Measurements from ENCODE around the gene SHC1. TPM values are rescaled to one million over a fixed set of nuclear protein-coding genes. Genes with fewer than 3 reads are reported as not detected.

The SHC1 gene
- total RNA-seq, 3 donors from 2014 or later (not counting 1 experiment from before 2014, with no cell fraction given) = 94.6 to 112 (median 96.8) TPM

DNA sequence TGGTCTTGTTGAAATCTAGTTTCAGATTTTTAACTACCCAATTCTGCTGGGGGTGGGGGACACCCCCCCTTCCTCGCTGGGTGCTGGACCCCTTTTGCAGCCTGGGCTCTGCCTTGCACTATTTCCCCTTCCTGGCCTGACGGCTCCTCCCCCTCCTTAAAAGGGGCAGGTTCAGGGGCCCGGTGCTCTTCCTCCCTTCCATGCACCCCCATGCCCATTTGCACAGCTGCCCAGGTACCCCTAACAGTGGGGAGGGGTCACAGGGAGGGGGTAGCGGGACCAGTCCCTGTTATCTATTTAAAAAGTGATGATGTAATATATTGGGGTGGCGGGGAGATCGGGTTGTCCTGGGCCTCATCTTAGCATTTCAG is 47.4 kb upstream of the SHC1 start:
- H3K4me1 ChIP-seq (ENCODE audit: control insufficient read depth, insufficient read depth, low read length) = peaks cover 52% of the 10 kb centered on the region
- H3K4me3 Mint-ChIP-seq = peak overlapping the region; percentile 52
- no peaks in the 10 kb centered on the region for H3K9me3 Mint-ChIP-seq
- peak overlapping the region; percentile 27 to 50 for H3K27ac Mint-ChIP-seq
- no peaks in the 10 kb centered on the region for H3K9me3 ChIP-seq (ENCODE audit: control insufficient read depth, insufficient read depth, low read length)
- peak overlapping the region; percentile 2 for H3K4me3 ChIP-seq (ENCODE audit: low read length)
- no peak for DNase-seq
- H3K27me3 ChIP-seq (ENCODE audit: control insufficient read depth, insufficient read depth, low read length) = no peaks in the 10 kb centered on the region
- intact Hi-C loops (cut with micrococcal nuclease) = loop anchor here (1.0 to 2.0 kb wide), 5 partner anchors 43 to 459 kb away; partner anchors contain the start of genes CKS1B and UBE2Q1
- 49% methylated on average over 5 of the region's 6 CpGs for WGBS (ENCODE audit: insufficient coverage)
- H3K36me3 ChIP-seq (ENCODE audit: control insufficient read depth, insufficient read depth, low read length) = peaks cover 20% of the 10 kb centered on the region
- H3K4me1 Mint-ChIP-seq = peaks cover 15 to 40% of the 10 kb centered on the region in 2 donors
- H3K27me3 Mint-ChIP-seq (ENCODE audit: low read depth in 2 of 2) = no peaks in the 10 kb centered on the region
- H3K36me3 Mint-ChIP-seq = no peaks in the 10 kb centered on the region
- peak in 1 of 3 donors; percentile 1 for ATAC-seq
- peak overlapping the region; percentile 1 for H3K27ac ChIP-seq (ENCODE audit: low read length)
- TF ChIP-seq, protein P1, sequence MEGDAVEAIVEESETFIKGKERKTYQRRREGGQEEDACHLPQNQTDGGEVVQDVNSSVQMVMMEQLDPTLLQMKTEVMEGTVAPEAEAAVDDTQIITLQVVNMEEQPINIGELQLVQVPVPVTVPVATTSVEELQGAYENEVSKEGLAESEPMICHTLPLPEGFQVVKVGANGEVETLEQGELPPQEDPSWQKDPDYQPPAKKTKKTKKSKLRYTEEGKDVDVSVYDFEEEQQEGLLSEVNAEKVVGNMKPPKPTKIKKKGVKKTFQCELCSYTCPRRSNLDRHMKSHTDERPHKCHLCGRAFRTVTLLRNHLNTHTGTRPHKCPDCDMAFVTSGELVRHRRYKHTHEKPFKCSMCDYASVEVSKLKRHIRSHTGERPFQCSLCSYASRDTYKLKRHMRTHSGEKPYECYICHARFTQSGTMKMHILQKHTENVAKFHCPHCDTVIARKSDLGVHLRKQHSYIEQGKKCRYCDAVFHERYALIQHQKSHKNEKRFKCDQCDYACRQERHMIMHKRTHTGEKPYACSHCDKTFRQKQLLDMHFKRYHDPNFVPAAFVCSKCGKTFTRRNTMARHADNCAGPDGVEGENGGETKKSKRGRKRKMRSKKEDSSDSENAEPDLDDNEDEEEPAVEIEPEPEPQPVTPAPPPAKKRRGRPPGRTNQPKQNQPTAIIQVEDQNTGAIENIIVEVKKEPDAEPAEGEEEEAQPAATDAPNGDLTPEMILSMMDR (IDR thresholded peaks at IDR 0.05) = no peak

DNA sequence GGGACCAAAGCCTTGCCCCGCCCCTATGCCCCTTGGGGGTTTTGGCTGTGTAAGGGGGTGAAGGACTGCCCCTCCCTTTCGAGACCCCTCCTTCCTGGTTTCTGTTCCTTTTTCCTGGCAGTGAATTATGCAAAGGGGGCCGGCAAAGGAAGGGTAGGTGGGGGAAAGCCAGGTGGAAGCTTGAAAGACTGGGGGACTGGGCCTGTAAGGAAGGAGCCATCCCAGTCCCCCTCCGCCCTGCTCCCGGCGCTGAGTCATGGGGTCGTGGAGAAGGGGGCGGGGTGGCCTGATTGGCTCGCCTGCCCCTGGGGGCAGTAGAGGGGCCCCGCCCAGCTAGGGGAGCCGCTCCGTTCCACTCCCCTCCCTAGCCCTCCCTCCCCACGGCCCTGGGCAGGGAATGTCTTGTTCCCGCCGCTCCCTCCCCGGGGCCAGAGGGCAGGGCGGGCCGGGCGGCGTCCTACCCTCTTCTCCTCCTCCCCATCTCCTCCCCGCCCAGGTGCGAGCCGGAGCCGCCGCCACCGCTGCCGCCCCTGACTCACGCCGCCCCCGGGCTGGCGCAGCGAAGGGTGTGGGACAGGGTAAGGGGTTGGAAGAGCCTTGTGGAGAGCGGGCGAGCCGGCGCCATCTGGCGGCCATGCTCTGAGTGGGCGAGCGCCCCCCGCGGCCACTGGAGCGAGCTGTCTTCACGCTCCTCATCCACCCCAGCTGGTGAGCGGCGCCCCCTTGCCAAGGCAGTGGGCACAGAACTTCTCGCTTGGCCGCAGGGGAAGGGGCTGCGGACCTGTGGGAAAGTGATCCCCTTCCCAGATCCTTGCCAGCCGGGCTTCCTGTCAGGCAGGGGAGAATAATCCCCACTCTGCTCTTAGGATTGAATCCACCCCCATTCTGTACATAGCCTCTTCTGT is 46.7 kb upstream of the SHC1 start:
- Histone ChIP-seq H3K27ac (ENCODE audit: low read length) (peak overlapping the region; percentile 68), H3K36me3 (ENCODE audit: control insufficient read depth, insufficient read depth, low read length) (peaks cover 20% of the 10 kb centered on the region), H3K4me1 (ENCODE audit: control insufficient read depth, insufficient read depth, low read length) (peaks cover 58% of the 10 kb centered on the region), H3K27me3 (ENCODE audit: control insufficient read depth, insufficient read depth, low read length) (no peaks in the 10 kb centered on the region), H3K4me3 (ENCODE audit: low read length) (peak overlapping the region; percentile 13), H3K9me3 (ENCODE audit: control insufficient read depth, insufficient read depth, low read length) (no peaks in the 10 kb centered on the region)
- intact Hi-C loops (cut with micrococcal nuclease) = loop anchor here (1.0 to 2.0 kb wide), 5 partner anchors 42 to 458 kb away; partner anchors contain the start of genes CKS1B and UBE2Q1
- Mint-ChIP-seq H3K27me3 (ENCODE audit: low read depth in 2 of 2) (no peaks in the 10 kb centered on the region), H3K36me3 (no peaks in the 10 kb centered on the region), H3K9me3 (no peaks in the 10 kb centered on the region), H3K27ac (peak overlapping the region; percentile 27 to 50), H3K4me3 (peak overlapping the region; percentile 52), H3K4me1 (peaks cover 17 to 46% of the 10 kb centered on the region in 2 donors)
- TF ChIP-seq, protein P1 (IDR thresholded peaks at IDR 0.05) = peak; percentile 100
- DNase-seq (peak; percentile 88 to 94), ATAC-seq (peak; percentile 99)
- 9% methylated on average over 44 of the region's 49 CpGs for WGBS (ENCODE audit: insufficient coverage)

DNA sequence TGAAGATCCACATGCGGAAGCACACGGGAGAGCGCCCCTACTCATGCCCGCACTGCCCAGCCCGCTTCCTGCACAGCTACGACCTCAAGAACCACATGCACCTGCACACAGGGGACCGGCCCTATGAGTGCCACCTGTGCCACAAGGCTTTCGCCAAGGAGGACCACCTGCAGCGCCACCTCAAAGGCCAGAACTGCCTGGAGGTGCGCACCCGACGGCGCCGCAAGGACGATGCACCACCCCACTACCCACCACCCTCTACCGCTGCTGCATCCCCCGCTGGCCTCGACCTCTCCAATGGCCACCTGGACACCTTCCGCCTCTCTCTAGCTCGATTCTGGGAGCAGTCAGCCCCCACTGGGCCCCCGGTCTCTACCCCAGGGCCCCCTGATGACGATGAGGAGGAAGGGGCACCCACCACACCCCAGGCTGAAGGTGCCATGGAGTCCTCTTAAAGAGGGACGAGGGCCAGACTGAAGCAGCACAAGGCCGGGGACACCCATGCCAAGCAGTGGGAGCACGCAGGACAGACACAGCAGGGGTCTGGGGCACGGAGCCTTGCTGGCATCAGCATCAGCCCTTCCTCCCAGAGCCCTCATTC is 45.8 kb upstream of the SHC1 start:
- Mint-ChIP-seq H3K4me1 (peaks cover 17 to 53% of the 10 kb centered on the region in 2 donors), H3K4me3 (peak overlapping the region; percentile 55), H3K36me3 (no peaks in the 10 kb centered on the region), H3K27ac (peak overlapping the region in 1 of 2 donors; percentile 63), H3K27me3 (ENCODE audit: low read depth in 2 of 2) (no peaks in the 10 kb centered on the region), H3K9me3 (no peaks in the 10 kb centered on the region)
- peaks cover 20% of the 10 kb centered on the region for H3K36me3 ChIP-seq (ENCODE audit: control insufficient read depth, insufficient read depth, low read length)
- 45% methylated on average over 26 of the region's 26 CpGs for WGBS (ENCODE audit: insufficient coverage)
- H3K27ac ChIP-seq (ENCODE audit: low read length) = no peak overlapping the region
- DNase-seq = peak in 1 of 2 donors; percentile 60
- ATAC-seq = no peak
- H3K27me3 ChIP-seq (ENCODE audit: control insufficient read depth, insufficient read depth, low read length) = no peaks in the 10 kb centered on the region
- no peak overlapping the region for H3K4me3 ChIP-seq (ENCODE audit: low read length)
- peaks cover 68% of the 10 kb centered on the region for H3K4me1 ChIP-seq (ENCODE audit: control insufficient read depth, insufficient read depth, low read length)
- intact Hi-C loops (cut with micrococcal nuclease) = loop anchor here (2.0 kb wide), 3 partner anchors 42 to 458 kb away; partner anchors contain the start of genes CKS1B and UBE2Q1
- H3K9me3 ChIP-seq (ENCODE audit: control insufficient read depth, insufficient read depth, low read length) = no peaks in the 10 kb centered on the region
- TF ChIP-seq, protein P1 (IDR thresholded peaks at IDR 0.05) = no peak
